Epithelial cell of prostate (primary cell): ENCODE data around the gene CD300LG.

Source experiments
- DNase-seq: peaks from one replicate; pipeline ENCODE4 v3.0.0-alpha.2; 2011; ENCODE audit warnings: low read depth, low spot score
- H3K27ac ChIP-seq: fragments of 450-650 bp; 2 replicates; pipeline ENCODE4 v1.5.1; 2017; ENCODE audit warnings: mild to moderate bottlenecking

Gene CD300LG

GRCh38 chr17:43901861-43902589 is 55.0 kb downstream of the CD300LG start:
- DNase-seq: no peak
- H3K27ac ChIP-seq: no peak overlapping the region

GRCh38 chr17:43905400-43905984 is 58.5 kb downstream of the CD300LG start:
- H3K27ac ChIP-seq: no peak overlapping the region
- DNase-seq: no peak

DNA sequence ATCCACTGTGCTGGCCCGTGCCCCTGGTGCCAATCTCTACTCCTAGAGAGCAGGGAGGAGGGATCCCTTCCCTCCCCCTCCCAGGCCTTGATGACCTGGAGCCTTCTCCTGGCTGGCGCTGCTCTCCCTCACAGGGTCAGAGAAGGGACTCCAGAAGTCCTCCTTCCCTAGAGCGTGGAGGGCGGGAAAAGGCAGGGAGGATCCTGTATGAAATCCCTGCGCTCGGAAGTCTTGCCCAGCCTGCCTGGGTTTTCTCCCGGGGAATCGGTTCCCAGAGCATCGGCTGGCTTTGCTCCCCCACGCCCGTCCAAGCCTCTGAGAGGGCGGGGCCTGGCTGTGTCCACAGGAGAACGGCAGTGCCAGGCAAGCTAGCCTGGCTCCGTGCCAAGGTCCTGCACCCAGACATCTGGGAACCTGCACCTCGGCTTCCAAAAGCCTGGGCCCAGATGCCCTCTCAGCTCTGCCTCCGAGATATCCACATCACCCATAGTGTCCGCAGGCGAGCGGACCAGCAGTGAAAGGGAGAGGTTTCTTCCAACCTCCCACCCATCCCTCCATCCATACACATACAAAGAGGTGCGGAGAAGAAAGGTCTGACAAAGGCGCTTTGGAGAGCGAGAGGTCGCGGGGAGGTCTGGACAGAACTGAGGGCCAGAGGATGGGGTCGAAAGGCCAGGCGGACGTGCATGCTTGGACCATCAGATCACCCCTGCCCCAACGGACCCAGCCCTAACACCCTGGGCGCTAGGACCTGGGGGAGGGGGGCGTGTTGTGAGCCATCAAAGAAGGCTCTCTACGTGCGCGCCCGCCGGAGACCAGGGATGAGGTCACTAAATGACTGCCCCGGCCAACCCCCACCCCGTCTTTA is 59.2 kb downstream of the CD300LG start:
- DNase-seq: no peak
- no peak overlapping the region for H3K27ac ChIP-seq

GRCh38 chr17:43906951-43907424 is 60.0 kb downstream of the CD300LG start:
- no peak for DNase-seq
- no peak overlapping the region for H3K27ac ChIP-seq

DNA sequence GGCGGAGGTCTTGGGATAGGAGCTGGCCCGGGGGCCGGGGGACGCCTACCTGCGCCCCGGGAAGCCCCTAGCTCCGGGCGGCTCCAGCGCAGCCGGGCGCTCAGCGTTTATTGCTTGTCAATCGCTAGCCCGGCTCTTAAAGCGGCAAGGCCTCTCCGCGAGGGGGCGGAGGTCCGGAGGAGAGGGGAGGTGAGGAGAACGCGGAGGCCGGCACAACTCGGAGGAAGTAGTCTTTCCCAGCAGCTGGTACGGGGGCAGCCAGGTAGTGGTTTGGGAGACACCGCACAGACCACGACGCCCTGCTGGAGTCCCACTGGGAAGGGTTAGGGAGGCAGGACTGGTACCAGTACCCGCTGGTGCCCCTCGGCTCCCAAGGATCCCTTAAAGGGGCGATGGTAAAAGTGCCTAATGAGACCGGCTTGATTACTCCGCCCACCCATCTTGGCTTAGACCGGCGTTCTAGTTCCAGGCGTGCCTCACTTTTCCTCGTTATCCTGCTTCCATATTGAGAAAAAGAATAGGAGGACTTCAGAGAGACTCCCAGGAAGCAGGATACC is 60.5 kb downstream of the CD300LG start, which contains the start of gene MPP2:
Gene MPP2, minus strand, starts transcription at position 112 of the 557 bp plus-strand sequence. CDS start 3,076 bp downstream, outside the sequence.
- no peak within 1 kb of the TSS for H3K27ac ChIP-seq
- no peak for DNase-seq

GRCh38 chr17:43907998-43908721 is 61.2 kb downstream of the CD300LG start:
- DNase-seq: no peak
- no peak overlapping the region for H3K27ac ChIP-seq

DNA sequence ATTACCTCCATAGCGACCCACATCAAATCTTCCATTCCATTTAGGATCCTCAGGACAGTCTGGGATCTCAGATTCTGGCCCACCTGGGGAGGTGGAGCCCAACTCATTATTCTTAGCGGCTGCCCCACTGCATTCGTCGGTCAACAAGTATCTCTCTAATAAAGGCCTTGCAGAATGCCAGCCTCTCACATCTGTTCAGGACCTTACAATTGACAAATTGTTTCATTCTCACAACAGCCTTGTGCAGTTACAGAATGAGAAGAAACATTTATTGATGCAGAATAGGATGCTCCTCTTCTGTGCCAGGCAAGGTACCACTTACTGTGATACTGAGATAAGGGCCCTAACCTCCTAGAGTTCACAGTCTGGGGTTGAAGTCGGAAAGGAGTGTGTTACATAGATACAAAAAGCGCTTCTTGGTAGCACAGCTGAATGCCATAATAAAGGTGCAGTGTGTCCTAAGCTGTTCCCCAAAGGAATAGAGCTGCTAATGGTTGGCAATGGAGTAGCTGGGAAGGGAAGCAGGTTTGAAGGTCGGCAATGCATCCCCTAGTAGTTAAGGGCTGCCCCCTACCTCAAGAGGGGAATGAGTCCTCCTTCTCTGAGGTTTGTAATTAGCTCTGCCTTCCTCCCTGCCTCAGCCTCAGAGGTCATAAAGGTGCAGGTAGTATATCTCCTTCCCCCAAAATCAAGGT is 62.7 kb downstream of the CD300LG start:
- DNase-seq: no peak
- no peak overlapping the region for H3K27ac ChIP-seq

DNA sequence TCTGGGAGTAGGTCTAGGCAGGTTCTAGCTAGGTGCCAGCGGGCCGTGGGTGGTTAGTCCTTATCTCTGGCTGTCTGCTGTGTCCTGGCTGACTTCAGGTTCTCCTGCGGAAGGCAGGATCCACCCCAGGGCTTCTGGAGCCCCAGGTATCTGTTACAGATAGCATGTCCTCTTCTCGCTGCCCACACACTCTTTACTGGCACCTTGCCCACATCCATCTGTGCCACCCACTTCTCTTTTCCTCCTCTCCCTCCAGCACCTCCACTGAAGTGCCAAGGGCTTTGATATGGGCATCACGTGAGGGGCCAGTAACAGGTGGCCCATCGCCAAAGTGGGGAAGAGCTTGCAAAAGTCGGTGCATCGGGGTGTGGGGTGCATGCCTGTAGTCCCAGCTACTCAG is 64.9 kb downstream of the CD300LG start:
- DNase-seq: no peak
- no peak overlapping the region for H3K27ac ChIP-seq

GRCh38 chr17:43912635-43913304 is 65.8 kb downstream of the CD300LG start:
- no peak for DNase-seq

More at GRCh38 chr17:43912635-43913304, 65.8 kb downstream of the CD300LG start:
- no peak overlapping the region for H3K27ac ChIP-seq
